Midbrain (tissue), 1 donor: ENCODE results near the gene TRIM33.
"Not testable (repeated sequence)": the region's sequence is repeated elsewhere in the genome, so short reads cannot be mapped to it uniquely, and the experiment has no call there.

ENCODE experiments used
- DNase-seq: peaks from one replicate; lab custom pipeline; 2025; lab: John Stamatoyannopoulos, UW

Gene TRIM33

DNA sequence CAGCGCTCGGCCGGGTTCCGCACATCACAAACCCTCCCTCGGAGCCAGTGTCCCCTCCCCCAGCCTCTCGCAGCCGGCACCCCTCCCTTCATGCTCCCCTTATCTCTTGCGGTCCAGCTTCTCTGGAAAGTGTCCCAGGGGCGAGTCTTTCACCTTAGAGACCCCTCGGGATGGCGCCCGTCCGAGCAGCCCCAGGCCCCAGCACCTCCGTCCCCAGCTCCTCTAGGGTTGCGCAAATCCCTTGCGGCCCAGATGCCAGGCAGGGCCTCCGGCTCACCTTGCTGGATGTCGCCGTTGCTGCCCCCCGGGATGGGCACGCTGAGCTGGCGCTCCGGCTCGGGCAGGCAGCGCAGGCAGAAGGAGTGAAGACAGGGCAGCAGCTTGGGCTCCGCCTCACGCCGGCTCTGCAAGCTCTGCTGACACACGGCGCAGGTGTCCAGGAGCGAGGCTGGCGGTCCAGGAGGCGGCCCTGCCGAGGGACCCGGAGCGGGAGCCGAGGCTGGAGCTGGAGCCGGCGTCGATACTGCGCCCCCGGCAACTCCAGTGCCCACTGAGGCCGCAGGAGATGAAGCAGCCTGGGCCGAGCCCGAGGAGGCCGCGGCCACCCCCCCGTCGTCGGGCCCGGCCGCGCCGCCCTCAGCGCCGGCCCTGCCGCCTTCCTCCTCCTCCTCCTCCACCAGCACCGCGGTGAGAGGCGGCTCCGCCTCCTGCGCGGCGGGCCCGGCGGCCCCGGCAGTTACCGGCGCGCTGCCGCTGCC lies 550 bp downstream of the TRIM33 start:
- DNase-seq, result peak; percentile 36

DNA sequence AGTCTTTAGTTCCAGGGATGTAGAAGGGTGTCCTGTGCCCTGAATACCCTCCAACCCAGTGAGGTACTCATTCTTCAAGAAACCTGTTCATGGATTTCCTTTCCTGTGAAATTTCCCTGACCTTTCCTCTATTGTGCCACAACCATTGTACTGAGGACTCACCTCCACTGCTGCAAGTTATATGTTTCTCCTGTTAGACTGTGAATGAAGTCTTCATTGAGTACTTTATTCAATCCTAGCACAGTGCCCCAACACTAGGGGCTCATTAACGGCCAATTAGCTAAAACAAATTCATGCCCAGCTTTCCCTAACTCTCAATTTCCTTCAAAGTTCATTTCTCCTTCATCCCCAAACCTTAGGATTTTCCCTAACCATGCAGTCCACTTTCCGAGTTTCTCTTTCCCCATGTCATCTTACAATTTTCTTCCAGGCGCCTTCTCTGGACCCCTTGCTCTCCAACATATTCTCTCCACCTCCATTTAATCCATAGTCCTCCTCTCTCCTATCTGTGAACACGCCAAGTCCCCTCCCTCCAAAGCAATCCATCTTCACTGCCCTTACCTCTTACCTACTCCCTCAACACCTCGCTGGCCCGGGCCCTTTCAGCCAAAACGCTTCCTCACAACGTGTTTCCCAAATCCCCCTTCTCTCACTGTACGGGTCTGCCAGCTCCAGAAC lies 1.3 kb downstream of the TRIM33 start:
- DNase-seq, result peak; percentile 31

DNA sequence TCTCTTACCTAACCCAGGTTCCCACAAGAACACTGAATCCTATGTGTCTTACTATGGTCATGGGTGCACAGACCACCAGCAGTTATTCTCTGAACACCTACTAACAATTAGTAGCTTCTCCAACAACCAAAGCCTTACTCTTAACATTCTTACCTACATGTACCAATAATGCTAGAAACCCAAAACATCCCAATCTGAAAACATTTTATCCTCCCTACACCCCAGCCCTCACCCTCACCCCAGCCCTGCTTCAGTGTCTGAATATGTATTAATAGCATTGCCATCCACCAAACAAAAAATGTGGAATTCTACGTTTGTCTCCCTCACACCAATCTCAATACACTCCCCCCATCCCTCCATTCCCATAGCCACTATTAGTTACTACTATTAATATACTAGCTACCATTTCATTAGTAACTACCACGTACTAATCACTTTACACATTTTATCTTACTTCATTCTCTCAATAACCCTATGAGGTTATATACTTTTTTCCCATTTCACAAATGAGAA lies 2.6 kb downstream of the TRIM33 start:
- no peak for DNase-seq

DNA sequence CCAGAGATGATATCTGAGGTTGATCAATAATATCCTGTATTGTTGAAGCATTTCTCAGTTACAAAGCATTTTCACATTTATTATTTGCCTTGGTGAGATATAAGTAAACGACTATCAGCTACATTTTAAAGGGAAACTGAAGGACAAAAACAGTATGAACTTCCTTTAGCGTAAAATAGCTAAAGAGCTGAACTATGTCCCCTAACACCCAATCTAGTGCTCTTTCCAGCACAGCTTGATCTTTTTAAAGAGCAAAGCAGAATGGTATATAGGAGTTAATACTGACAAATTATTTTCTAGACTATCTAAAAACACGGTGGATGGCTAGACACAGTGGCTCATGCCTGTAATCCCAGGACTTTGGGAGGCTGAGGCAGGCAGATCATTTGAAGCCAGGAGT lies 3.5 kb downstream of the TRIM33 start:
- no peak for DNase-seq

DNA sequence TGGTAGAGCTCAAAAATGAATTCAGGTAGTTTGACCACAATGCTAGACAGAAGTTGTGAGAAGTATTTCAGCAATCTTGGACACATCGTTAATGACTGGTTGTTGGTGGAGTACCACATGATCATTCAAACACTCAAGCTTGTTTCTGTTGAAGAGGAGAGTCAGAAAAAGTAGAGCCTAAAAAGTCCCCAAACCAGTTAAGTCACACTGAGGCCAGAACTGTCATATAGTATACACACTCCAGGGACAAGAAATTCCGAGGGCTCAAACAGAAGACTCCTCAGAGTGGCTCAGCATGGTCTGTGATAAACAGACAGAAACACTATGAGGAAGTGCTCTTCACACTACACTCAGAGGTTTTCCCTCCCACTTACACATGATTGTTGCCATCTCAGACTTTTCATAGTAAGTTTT lies 5.8 kb downstream of the TRIM33 start:
- no peak for DNase-seq

DNA sequence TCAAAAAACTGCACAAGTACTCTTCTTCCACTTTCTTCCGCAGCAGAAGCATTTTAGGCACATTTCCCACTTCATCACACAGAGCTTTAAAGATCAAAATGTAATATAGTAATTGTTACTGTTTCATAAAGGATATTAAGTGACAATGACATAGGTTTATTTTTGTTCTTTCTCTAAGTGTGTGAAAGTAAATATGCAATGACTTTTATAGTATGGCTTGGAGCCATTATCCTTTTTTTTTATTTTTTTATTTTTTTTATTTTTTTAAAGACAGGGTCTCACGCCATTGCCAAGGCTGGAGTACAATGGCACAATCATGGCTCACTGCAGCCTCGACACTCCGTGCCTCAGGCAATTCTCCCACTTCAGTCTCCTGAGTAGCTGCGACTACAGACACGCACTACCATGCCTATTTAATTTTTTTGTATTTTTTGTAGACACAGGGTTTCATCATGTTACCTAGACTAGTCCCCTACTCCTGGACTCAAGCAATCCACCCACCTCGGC lies 7.0 kb downstream of the TRIM33 start:
- no peak for DNase-seq

DNA sequence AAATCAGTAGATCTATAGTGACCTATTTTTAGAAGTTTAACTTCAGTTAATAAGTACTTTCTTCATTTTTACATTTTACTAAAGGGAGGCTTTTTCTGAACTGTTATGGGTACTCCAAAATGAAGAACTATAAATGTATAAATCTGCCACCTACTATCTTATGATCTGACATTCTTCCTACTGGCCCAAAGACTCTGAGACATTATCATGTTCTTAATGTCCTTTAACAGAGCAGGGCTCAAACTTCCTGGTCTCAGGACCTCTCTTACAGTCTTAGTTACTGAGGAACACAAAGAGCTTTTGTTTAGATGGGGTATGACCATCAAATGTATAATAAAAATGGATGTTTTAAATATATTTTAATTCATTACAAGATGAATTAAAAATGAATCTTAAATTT lies 8.9 kb downstream of the TRIM33 start:
- DNase-seq, result no peak

DNA sequence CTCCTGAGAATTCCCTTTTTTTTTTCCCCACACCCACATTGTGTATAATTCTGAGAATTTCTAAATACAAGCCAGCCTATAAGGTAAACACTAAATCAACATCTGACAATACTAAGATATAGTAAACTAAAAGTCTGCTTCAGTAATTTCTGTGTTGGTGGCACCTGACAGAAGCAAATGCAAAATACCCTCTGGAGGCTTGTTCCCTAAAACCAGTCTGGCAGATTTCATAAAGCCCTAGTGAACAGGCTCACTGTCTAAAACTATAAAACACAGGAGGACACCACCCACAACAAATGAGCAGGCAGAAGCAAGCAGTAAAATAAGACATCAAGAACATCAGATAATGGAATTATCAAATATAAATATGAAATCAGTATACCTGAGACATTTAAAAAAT lies 11.5 kb downstream of the TRIM33 start:
- no peak for DNase-seq

DNA sequence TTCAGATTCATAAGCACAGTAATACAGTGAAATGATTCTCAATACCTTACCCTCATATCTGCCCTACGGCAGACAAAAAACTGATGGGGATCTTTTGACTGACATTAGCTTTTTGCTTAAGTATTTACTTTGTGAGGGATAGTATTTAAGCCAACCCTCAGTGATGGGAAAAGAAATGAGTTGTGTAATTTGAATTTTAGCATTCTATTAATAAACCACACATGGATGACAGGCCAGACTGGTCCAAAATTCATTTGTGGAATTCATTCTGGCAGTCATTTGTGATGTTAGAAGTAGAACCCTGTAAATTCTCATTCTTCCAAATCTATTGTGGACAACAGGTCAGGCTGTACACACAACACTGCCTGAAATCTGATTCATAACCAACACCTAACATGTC lies 14.9 kb downstream of the TRIM33 start:
- DNase-seq, result no peak

DNA sequence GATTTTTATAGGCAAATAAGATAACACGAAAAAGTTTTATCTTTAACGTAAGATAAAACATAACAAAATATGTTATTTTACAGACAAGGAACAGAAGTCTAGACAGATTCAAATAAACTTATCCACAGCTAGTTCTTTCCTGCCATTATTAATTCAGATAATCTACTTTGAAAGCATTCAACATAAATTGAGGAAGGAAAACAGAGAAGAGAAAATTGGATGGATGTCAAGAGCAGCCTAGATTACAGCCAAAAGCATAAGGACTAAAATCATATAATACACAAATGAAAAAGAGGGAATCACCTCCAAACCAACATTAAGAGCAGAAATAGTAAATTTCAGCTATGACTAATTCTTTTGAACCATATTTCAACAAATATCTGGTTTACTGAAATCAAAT lies 15.5 kb downstream of the TRIM33 start:
- DNase-seq, result no peak

DNA sequence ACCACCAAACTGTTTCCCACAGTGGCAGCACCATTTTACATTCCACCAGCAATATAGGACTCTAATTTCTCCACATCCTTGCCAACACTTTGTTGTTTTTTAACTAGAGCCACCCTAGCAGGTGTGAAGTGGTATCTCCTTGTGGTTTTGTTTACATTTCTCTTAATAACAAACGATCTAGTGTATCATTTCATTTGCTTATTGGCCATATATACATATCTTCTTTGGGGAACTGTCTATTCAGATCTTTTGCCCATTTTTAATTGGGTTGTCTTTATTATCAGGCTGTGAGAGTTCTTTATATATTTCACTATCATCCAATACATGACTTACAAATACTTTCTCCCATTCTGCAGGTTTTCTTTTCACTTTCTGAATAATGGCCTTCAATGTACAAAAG lies 18.0 kb downstream of the TRIM33 start:
- no peak for DNase-seq

DNA sequence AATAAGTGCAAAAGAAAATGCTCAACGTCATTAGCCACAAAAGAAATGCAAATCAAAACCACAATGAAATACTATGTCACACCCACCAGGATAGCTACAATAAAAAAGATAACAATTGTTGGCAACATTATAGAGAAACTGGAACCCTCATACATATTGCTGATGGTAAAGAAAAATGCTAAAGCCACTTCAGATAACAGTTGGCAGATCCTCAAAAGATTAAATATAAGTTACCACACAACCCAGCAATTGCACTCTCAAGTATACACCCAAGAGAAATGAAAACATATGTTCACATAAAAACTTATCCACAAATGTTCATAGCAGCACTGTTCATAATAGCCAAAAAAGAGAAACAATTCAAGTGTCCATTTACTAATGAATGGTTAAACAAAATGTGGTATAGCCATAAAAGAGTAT lies 20.7 kb downstream of the TRIM33 start:
- no peak for DNase-seq

DNA sequence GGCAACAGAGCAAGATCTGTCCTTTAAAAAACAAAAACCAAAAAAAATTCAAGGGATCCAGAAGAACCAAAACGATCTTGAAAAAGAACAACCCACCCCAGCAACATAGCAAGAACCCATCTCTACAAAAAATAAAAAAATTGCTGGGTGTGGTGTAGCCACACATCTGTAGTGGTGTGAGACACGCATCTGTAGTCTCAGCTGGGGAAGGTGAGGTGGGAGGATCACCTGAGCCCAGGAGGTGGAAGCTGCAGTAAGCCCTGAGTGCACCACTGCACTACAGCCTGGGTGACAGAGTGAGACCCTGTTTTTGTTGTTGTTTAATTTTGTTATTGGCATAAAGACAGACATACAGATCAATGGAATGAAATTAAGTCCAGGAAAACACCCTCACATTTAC lies 22.3 kb downstream of the TRIM33 start:
- no peak for DNase-seq

DNA sequence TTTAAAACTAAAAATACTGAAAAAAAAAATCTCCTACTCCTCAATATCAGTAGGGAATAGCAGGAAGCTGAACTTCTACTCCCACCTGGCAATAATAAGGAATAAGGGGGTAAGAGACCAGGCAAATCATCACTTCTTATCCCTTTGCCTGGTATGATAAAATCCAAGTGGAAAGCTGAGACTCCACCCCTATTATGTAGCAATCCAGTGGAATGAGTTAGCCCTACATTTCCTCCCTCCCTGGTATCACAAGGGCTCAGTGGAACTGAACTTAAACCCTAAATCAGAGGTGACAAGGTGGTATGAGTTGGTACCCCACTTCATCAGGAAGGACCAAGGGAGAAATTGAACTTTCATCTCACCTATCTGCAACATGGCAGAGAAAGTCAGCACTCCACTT lies 25.7 kb downstream of the TRIM33 start:
- no peak for DNase-seq

DNA sequence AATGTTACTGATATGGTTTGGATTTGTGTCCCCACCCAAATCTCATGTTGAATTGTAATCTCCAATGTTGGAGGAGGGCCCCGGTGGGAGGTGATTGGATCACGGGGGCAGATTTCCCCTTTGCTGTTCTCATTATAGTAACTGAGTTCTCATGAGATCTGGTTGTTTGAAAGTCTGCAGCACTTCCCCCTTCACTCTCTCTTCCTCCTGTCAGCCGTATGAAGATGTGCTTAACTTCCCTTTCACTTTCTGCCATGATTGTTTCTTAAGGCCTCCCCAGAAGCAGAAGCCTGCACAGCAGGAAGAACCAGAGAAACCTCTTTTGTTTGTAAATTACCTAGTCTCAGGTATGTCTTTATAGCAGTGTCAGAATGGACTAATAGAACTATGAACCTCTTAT lies 28.4 kb downstream of the TRIM33 start:
- no peak for DNase-seq

DNA sequence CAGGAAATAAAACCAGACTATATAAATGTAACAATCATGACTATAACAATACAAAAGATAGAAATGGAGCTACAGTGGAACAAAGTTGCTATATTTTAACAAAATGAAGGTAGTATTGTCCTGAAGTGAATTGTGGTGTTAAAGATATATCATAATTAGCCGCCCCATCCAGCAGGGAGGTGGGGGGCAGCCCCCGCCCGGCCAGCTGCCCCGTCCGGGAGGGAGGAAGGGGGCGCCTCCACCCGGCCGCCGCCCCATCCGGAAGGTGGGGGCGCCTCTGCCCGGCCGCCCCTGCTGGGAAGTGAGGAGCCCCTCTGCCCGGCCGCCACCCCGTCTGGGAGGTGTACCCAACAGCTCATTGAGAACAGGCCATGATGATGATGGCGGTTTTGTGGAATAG lies 31.4 kb downstream of the TRIM33 start:
- not testable (repeated sequence) for DNase-seq

DNA sequence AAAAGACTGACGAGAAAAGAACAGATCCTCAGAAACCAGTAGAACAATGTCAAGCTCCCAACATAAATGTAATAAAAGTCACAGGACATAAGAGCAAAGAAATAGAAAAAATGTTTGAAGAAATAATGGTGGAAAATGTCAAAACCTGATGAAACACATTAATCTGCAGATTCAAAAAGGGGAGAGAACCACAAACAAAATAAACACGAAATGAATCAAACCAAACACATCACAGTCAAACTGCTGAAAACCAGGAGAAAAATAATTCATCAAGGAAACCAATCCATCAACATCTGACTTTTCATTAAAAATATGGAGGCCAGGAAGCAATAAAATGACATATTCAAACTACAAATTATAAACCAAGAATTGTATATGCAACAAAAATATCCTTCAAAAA lies 31.9 kb downstream of the TRIM33 start:
- DNase-seq, result no peak

DNA sequence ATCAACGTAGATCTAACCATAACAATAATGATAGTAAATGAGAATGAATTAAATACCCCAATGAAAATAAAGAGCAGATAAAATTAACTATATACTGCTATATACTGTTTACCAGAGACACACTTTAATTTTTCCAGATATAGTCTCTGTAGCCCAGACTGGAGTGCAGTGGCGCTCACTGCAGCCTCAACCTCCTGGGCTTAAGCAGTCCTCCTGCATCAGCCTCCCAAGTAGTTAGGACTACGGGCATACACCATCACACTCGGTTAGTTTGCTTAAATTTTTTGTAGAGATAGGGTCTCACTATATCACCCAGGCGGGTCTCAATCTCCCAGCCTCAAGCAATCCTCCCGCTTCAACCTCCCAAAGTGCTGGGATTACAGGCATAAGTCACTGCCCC lies 37.2 kb downstream of the TRIM33 start:
- DNase-seq, result no peak

DNA sequence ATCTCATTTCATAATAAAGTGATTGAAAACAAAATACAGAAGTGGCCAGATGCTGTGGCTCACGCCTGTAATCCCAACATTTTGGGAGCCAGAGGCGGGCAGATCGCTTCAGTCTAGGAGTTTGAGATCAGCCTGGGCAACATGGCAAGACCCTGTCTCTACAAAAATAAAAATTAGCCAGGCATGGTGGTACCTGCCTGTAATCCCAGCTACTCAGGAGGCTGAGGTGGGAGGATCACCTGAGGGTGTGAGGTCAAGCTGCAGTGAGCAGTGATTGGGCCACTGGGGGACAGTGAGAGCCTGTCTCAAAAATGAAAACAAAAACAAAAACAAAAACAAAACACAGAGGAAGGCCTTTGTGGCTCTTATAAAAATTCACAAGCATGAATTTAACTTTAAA lies 38.6 kb downstream of the TRIM33 start:
- no peak for DNase-seq

DNA sequence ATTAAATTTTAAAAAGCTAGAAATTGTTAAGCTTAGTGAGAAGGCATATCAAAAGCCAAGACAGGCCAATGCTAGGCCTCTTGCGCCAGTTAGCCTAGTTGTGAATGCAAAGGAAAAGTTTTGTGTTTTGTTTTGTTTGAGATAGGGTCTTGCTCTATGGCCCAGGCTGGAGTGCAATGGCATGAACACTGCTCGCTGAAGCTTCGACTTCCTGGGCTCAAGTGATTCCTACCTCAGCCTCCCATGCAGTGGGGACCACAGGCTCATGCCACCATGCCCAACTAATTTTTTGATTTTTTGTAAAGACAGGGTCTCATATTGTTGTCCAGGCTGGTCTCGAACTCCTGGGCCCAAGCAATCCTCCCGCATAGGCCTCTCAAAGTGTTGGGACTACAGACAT lies 40.3 kb downstream of the TRIM33 start:
- DNase-seq, result no peak

DNA sequence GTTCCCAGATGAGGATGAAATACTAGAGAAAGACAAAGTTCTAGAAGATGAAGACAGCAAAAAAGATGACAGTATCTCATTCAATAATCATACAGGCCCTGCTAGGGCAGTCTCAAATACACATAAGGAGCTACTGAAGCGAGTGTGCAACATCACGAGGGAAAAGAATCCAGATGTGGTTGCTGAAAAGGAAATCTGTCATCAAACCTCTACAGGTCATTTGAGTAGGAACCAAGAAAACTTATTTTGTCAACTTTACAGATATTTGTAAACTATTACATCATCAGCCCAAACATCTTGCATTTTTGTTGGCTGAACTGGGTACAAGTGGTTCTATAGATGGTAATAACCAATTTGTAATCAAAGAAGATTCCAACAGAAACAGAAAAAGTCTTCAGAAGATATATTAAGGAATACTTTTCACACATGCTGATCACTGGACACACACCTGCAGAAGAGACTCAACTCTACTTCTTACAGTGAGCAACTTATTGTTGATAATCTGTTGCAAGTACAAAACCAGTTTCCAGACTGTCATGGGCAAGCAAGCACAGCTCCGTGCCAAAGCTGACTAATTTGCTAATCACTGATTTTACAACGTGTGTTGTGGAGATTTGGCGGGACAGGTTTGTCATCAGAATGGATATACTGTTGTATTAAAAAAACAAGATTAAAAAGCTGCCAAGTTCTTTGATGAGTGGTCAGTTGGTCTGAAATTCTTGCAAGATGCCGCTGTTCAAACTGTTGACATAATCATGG lies 42.1 kb downstream of the TRIM33 start:
- DNase-seq, result no peak

DNA sequence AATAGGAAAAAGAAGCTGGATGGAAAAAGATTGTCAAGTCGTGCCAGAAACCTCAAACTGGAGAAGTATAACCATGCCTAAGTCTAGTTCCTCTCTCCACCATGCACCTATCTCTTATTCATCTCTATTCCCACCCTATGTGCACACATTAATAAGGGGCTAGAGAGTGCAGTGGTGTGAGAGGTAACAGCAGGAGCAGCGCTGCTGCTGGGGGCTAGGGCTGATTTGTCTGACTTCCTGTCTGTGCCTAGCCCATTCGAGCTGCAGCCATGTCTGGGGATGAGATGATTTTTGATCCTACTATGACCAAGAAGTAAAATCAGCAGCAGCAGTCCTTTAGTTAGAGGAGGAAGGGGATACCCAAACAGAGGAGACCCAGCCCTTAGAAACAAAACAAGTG lies 43.0 kb downstream of the TRIM33 start:
- DNase-seq, result no peak

DNA sequence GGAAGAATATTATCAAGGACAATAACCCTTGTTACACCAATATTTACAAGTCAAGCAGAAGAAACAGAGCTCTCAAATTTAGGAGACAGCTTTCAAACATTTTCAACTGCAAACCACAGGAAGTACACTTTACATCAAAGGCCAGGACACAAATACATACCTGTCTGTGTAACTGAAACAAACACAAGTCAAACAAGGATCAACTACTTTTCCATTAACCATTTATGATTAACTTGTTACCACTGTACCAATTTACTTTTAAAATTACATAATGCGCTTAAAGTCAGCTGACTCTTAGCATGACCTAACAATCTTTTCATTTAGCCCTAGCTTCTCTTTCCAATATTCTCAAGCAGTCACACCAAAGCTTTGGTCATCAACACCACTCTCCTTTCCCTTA lies 43.5 kb downstream of the TRIM33 start:
- no peak for DNase-seq
